ENCODE results near the gene MT1E. TPM values are rescaled to one million over a fixed set of nuclear protein-coding genes. Genes with fewer than 3 reads are reported as not detected.

MT1E gene
- total RNA-seq, 1 experiment from 2014 or later = 383 TPM

DNA sequence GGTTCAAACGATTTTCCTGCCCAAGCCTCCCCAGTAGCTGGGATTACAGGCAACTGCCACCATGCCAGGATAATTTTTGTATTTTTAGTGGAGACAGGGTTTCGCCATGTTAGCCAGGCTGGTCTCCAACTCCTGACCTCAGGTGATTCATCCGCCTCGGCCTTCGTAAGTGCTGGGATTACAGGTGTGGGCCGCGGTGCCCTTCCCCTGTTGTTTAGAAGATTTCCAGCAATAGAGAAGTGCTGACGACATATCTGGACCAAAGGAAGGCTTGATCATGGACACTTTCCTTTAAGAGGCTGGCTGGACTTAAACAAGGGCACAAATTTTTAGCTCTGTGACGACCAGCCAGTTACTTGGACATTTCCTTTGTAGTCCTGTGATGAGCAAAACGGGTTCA lies 5.6 kb downstream of the MT1E start:
- Histone ChIP-seq H4K20me1 (ENCODE audit: insufficient read depth) (no peaks in the 10 kb centered on the region), H3K79me2 (ENCODE audit: insufficient read depth, low read length) (peaks cover 5% of the 10 kb centered on the region; the same call in 1 of the 2 replicates), H3K36me3 (ENCODE audit: control insufficient read depth in 1 of 2, insufficient read depth in 2 of 2, low read length in 2 of 2) (no peaks in the 10 kb centered on the region), H3K9me3 (ENCODE audit: control insufficient read depth in 1 of 2, insufficient read depth in 1 of 2, low read depth in 1 of 2, low read length in 2 of 2) (no peaks in the 10 kb centered on the region), H3K27me3 (ENCODE audit: insufficient read depth, low read length) (no peaks in the 10 kb centered on the region), H3K4me2 (ENCODE audit: low read length) (no peak overlapping the region), H3K27ac (ENCODE audit: low read depth, low read length) (no peak overlapping the region), H3K9ac (ENCODE audit: low read length) (no peak overlapping the region), H3K9me2 (ENCODE audit: insufficient read depth) (no peaks in the 10 kb centered on the region), H2AFZ (ENCODE audit: low read depth, low read length, poor library complexity, severe bottlenecking) (peak overlapping the region; percentile 61), H3K4me1 (ENCODE audit: control insufficient read depth in 1 of 2, insufficient read depth in 2 of 2, low read length in 2 of 2) (peaks cover 9 to 32% of the 10 kb centered on the region in 2 experiments), H3K4me3 (replicated peaks in 1 of 2; ENCODE audit: low read depth in 1 of 2, low read length in 2 of 2) (no peak overlapping the region)
- DNase-seq (ENCODE audit: low read depth, low spot score) (no peak), ATAC-seq (no peak)
- POLR2A ChIA-PET = no interaction called here
- CTCF ChIA-PET = interaction anchor here (2.1 kb wide), 1 partner anchor 12 kb away, joined by 11 read pairs; no protein-coding TSS in a partner anchor
- RAD21 ChIA-PET (ENCODE audit: low non-redundant PET in 1 of 2, low total read pairs in 2 of 2, uncharacterized antibody in 2 of 2, unreplicated experiment in 2 of 2) = no interaction called here
- TF ChIP-seq SP1 (IDR thresholded peaks at IDR 0.05; ENCODE audit: low read depth) = no peak
- no peak for TF ChIP-seq SRF (IDR thresholded peaks at IDR 0.05; ENCODE audit: low read depth)
- TF ChIP-seq EGR1 (IDR thresholded peaks at IDR 0.05; ENCODE audit: low read depth) = no peak
- no peak for TF ChIP-seq SIN3A (IDR thresholded peaks at IDR 0.05; ENCODE audit: low read depth)
- no peak for TF ChIP-seq YY1 (IDR thresholded peaks at IDR 0.05; ENCODE audit: extremely low read depth, insufficient replicate concordance, low read depth, low read length)
- TF ChIP-seq ZFX (IDR thresholded peaks at IDR 0.05) = no peak
- TF ChIP-seq, protein P1, sequence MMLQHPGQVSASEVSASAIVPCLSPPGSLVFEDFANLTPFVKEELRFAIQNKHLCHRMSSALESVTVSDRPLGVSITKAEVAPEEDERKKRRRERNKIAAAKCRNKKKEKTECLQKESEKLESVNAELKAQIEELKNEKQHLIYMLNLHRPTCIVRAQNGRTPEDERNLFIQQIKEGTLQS (IDR thresholded peaks at IDR 0.05) = no peak
- no peak for TF ChIP-seq POLR2AphosphoS5 (IDR thresholded peaks at IDR 0.05; ENCODE audit: low read depth, low read length)
- no peak for TF ChIP-seq TCF7L2 (IDR thresholded peaks at IDR 0.05; ENCODE audit: borderline replicate concordance, extremely low read depth, insufficient read depth, insufficient read length)
- TF ChIP-seq, protein P2, sequence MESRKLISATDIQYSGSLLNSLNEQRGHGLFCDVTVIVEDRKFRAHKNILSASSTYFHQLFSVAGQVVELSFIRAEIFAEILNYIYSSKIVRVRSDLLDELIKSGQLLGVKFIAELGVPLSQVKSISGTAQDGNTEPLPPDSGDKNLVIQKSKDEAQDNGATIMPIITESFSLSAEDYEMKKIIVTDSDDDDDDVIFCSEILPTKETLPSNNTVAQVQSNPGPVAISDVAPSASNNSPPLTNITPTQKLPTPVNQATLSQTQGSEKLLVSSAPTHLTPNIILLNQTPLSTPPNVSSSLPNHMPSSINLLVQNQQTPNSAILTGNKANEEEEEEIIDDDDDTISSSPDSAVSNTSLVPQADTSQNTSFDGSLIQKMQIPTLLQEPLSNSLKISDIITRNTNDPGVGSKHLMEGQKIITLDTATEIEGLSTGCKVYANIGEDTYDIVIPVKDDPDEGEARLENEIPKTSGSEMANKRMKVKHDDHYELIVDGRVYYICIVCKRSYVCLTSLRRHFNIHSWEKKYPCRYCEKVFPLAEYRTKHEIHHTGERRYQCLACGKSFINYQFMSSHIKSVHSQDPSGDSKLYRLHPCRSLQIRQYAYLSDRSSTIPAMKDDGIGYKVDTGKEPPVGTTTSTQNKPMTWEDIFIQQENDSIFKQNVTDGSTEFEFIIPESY (IDR thresholded peaks at IDR 0.05; ENCODE audit: extremely low read depth, insufficient replicate concordance, low read length) = no peak
- TF ChIP-seq, protein P3, sequence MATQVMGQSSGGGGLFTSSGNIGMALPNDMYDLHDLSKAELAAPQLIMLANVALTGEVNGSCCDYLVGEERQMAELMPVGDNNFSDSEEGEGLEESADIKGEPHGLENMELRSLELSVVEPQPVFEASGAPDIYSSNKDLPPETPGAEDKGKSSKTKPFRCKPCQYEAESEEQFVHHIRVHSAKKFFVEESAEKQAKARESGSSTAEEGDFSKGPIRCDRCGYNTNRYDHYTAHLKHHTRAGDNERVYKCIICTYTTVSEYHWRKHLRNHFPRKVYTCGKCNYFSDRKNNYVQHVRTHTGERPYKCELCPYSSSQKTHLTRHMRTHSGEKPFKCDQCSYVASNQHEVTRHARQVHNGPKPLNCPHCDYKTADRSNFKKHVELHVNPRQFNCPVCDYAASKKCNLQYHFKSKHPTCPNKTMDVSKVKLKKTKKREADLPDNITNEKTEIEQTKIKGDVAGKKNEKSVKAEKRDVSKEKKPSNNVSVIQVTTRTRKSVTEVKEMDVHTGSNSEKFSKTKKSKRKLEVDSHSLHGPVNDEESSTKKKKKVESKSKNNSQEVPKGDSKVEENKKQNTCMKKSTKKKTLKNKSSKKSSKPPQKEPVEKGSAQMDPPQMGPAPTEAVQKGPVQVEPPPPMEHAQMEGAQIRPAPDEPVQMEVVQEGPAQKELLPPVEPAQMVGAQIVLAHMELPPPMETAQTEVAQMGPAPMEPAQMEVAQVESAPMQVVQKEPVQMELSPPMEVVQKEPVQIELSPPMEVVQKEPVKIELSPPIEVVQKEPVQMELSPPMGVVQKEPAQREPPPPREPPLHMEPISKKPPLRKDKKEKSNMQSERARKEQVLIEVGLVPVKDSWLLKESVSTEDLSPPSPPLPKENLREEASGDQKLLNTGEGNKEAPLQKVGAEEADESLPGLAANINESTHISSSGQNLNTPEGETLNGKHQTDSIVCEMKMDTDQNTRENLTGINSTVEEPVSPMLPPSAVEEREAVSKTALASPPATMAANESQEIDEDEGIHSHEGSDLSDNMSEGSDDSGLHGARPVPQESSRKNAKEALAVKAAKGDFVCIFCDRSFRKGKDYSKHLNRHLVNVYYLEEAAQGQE (IDR thresholded peaks at IDR 0.05; ENCODE audit: low read depth) = no peak
- no peak for TF ChIP-seq ZNF274 (IDR thresholded peaks at IDR 0.05; ENCODE audit: low read depth, low read length)
- no peak for TF ChIP-seq RAD21 (IDR thresholded peaks at IDR 0.05; ENCODE audit: low read depth)
- TF ChIP-seq CBX3 (IDR thresholded peaks at IDR 0.05; ENCODE audit: low read depth) = no peak
- TF ChIP-seq, protein P4, sequence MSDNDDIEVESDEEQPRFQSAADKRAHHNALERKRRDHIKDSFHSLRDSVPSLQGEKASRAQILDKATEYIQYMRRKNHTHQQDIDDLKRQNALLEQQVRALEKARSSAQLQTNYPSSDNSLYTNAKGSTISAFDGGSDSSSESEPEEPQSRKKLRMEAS (IDR thresholded peaks at IDR 0.05) = no peak
- no peak for TF ChIP-seq FOSL1 (IDR thresholded peaks at IDR 0.05; ENCODE audit: low read depth)
- TF ChIP-seq JUND (IDR thresholded peaks at IDR 0.05) = no peak
- intact Hi-C loops (cut with micrococcal nuclease) = no loop called here
- no TSS peak for BruUV-seq (replicated peaks)
